HG02840 (cell line): ENCODE measurements around the gene CTDSP1.

Experiments
- ATAC-seq: cut with Tn5 transposase; IDR thresholded peaks from one replicate; pipeline ENCODE4 v1.9.1; 2021; ENCODE audit warnings: mild to moderate bottlenecking, moderate library complexity, moderate number of reproducible peaks; ENCODE audit not compliant: unreplicated experiment, low FRiP score

CTDSP1 gene

GRCh38 chr2:218452079-218452478 is 52.4 kb downstream of the CTDSP1 start:
- ATAC-seq = no peak
